OCI-LY1 (cell line): ENCODE measurements around the gene ARHGAP28.
"Not testable (repeated sequence)": the region's sequence is repeated elsewhere in the genome, so short reads cannot be mapped to it uniquely, and the experiment has no call there.

ENCODE experiments used
- H2AFZ ChIP-seq: fragments of 200-600 bp; sonication (generic), shearing (Covaris generic); 2 replicates; pipeline ENCODE4 v1.6.0; 2014; ENCODE audit warnings: antibody characterized with exemption, mild to moderate bottlenecking, low read length
- H3F3A ChIP-seq: fragments of 200-600 bp; sonication (generic), shearing (Covaris generic); 2 replicates; pipeline ENCODE4 v1.6.0; 2014; ENCODE audit warnings: mild to moderate bottlenecking, antibody characterized with exemption, low read length, moderate library complexity; ENCODE audit not compliant: insufficient read depth
- H3K27ac ChIP-seq: fragments of 200-600 bp; sonication (generic); 2 replicates; pipeline ENCODE4 v1.5.1; 2014; ENCODE audit warnings: low read length, mixed run types, mild to moderate bottlenecking, low read depth; ENCODE audit not compliant: poor library complexity, severe bottlenecking
- H3K27me3 ChIP-seq: fragments of 200-600 bp; sonication (generic); 2 replicates; pipeline ENCODE4 v1.6.0; 2014; ENCODE audit warnings: antibody characterized with exemption, mild to moderate bottlenecking, low read length, moderate library complexity; ENCODE audit not compliant: insufficient read depth
- H3K36me3 ChIP-seq: fragments of 200-600 bp; sonication (generic); 2 replicates; pipeline ENCODE4 v1.6.1; 2014; ENCODE audit warnings: mild to moderate bottlenecking, antibody characterized with exemption, low read length, moderate library complexity, mixed read lengths; ENCODE audit not compliant: insufficient read depth
- H3K4me1 ChIP-seq: fragments of 200-600 bp; sonication (generic); 2 replicates; pipeline ENCODE4 v1.5.1; 2014; ENCODE audit warnings: mild to moderate bottlenecking, low read length, moderate library complexity; ENCODE audit not compliant: insufficient read depth, severe bottlenecking
- H3K4me2 ChIP-seq: fragments of 200-600 bp; sonication (generic), shearing (Covaris generic); 2 replicates; pipeline ENCODE4 v1.6.1; 2014; ENCODE audit warnings: low read length
- H3K4me3 ChIP-seq: fragments of 200-600 bp; sonication (generic); 2 replicates; pipeline ENCODE4 v1.5.1; 2014; ENCODE audit warnings: low read length, low read depth, mild to moderate bottlenecking, mixed read lengths; ENCODE audit not compliant: poor library complexity, severe bottlenecking
- H3K79me2 ChIP-seq: fragments of 200-600 bp; shearing (Covaris generic); 2 replicates; pipeline ENCODE4 v1.6.1; 2016; ENCODE audit warnings: mixed run types, low read length, mixed read lengths; ENCODE audit not compliant: insufficient read depth
- H3K9ac ChIP-seq: fragments of 200-600 bp; sonication (generic), shearing (Covaris generic); 2 replicates; pipeline ENCODE4 v1.6.1; 2014; ENCODE audit warnings: mild to moderate bottlenecking, low read length, mixed read lengths
- H3K9me2 ChIP-seq: fragments of 200-600 bp; sonication (generic), shearing (Covaris generic); 2 replicates; pipeline ENCODE4 v1.6.1; 2014; ENCODE audit warnings: low read depth, mild to moderate bottlenecking, low read length, mixed read lengths
- H3K9me3 ChIP-seq: fragments of 200-600 bp; shearing (Covaris generic); 2 replicates; pipeline ENCODE4 v1.6.1; 2014; ENCODE audit warnings: low read length, mixed read lengths
- H4K20me1 ChIP-seq: fragments of 200-600 bp; sonication (generic), shearing (Covaris generic); 2 replicates; pipeline ENCODE4 v1.6.0; 2016; ENCODE audit warnings: mild to moderate bottlenecking, low read length; ENCODE audit not compliant: insufficient read depth
- CTCF ChIP-seq: fragments of 200-600 bp; sonication (generic), shearing (Covaris generic); IDR thresholded peaks from 2 replicates; pipeline ENCODE4 v1.5.1; 2017; ENCODE audit warnings: mild to moderate bottlenecking, antibody characterized with exemption, low read length, moderate library complexity, mixed read lengths
- EZH2 ChIP-seq: fragments of 200-600 bp; sonication (generic), shearing (Covaris generic); IDR thresholded peaks from 2 replicates; pipeline ENCODE4 v1.8.0; 2017; ENCODE audit warnings: borderline replicate concordance, mixed run types, mild to moderate bottlenecking, antibody characterized with exemption, low read length, moderate library complexity, mixed read lengths

ARHGAP28 gene

GRCh38 chr18:6798896-6799295 is 69.4 kb downstream of the ARHGAP28 start:
- no peak overlapping the region for H3K4me2 ChIP-seq
- H3K4me1 ChIP-seq, result no peaks in the 10 kb centered on the region
- H4K20me1 ChIP-seq, result no peaks in the 10 kb centered on the region
- H3F3A ChIP-seq, result no peaks in the 10 kb centered on the region
- no peaks in the 10 kb centered on the region for H3K36me3 ChIP-seq
- no peak overlapping the region for H3K4me3 ChIP-seq
- TF ChIP-seq EZH2 (no peak), CTCF (no peak)
- no peak overlapping the region for H2AFZ ChIP-seq
- no peaks in the 10 kb centered on the region for H3K9me3 ChIP-seq
- no peaks in the 10 kb centered on the region for H3K9me2 ChIP-seq
- H3K27ac ChIP-seq, result no peak overlapping the region
- H3K79me2 ChIP-seq, result no peaks in the 10 kb centered on the region
- H3K9ac ChIP-seq, result no peak overlapping the region
- H3K27me3 ChIP-seq, result no peaks in the 10 kb centered on the region

GRCh38 chr18:6800309-6800708 is 70.8 kb downstream of the ARHGAP28 start:
- not testable (repeated sequence) for H3K4me1 ChIP-seq, H4K20me1 ChIP-seq

GRCh38 chr18:6807515-6808257 is 78.2 kb downstream of the ARHGAP28 start:
- Histone ChIP-seq H3K36me3 (no peaks in the 10 kb centered on the region), H3K27ac (no peak overlapping the region), H3K79me2 (no peaks in the 10 kb centered on the region), H3K9me3 (no peaks in the 10 kb centered on the region), H3F3A (no peaks in the 10 kb centered on the region), H3K9me2 (no peaks in the 10 kb centered on the region), H3K4me3 (no peak overlapping the region), H3K4me2 (no peak overlapping the region), H4K20me1 (no peaks in the 10 kb centered on the region), H3K9ac (no peak overlapping the region), H3K4me1 (no peaks in the 10 kb centered on the region), H2AFZ (no peak overlapping the region), H3K27me3 (no peaks in the 10 kb centered on the region)
- TF ChIP-seq EZH2, result no peak
- no peak for TF ChIP-seq CTCF

More at GRCh38 chr18:6800309-6800708, 70.8 kb downstream of the ARHGAP28 start:
- not testable (repeated sequence) for H3K9me3 ChIP-seq, H3K4me3 ChIP-seq, H2AFZ ChIP-seq, H3K9ac ChIP-seq, H3F3A ChIP-seq, H3K36me3 ChIP-seq, H3K4me2 ChIP-seq, H3K27ac ChIP-seq, H3K9me2 ChIP-seq, H3K27me3 ChIP-seq, H3K79me2 ChIP-seq

GRCh38 chr18:6810191-6810590 is 80.7 kb downstream of the ARHGAP28 start:
- Histone ChIP-seq H3K4me2 (no peak overlapping the region), H3K36me3 (no peaks in the 10 kb centered on the region), H3K79me2 (no peaks in the 10 kb centered on the region), H3K9ac (no peak overlapping the region), H3K4me1 (no peaks in the 10 kb centered on the region), H3K27ac (no peak overlapping the region), H3K4me3 (no peak overlapping the region), H4K20me1 (no peaks in the 10 kb centered on the region), H3K27me3 (no peaks in the 10 kb centered on the region), H2AFZ (no peak overlapping the region), H3F3A (no peaks in the 10 kb centered on the region), H3K9me2 (no peaks in the 10 kb centered on the region), H3K9me3 (no peaks in the 10 kb centered on the region)
- TF ChIP-seq EZH2, result no peak
- no peak for TF ChIP-seq CTCF
